ENCODE data around the gene GIMAP4.

The GIMAP4 gene

DNA sequence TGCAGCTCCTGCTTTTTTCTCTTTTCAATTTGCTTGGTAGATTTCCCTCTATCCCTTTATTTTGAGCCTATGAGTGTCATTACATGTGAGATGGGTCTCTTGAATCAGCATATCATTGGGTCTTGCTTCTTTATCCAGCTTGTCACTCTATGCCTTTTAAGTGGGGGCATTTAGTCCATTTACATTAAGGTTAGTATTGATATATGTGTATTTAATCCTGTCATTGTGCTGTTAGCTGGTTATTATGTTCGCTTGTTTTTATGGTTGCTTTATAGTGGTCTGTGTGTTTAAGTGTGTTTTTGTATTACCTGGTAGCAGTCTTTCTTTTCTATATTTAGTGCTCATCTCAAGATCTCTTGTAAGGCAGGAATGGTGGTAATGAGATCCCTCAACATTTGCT, 35.5 kb upstream of the GIMAP4 start:
- ATAC-seq (ENCODE audit: low read depth) = no peak
- DNase-seq (ENCODE audit: low spot score) = no peak

DNA sequence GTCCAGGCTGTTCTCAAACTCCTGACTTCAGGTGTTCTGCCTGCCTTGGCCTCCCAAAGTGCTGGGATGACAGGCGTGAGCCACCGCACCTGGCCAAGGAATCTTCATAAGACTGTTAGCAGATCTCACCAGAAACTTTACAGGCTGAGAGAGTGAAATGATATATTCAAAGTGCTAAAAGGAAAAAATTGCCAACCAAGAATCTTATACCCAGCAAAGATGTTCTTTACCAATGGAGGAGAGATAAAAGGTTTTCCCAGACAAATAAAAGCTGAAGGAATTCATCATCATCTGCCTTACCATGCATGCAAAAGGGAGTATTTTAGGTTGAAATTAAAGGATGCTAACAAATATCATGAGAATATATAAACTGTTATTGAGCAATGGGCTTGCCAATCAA, 28.9 kb upstream of the GIMAP4 start:
- Histone ChIP-seq H3K36me3 (ENCODE audit: low read depth) (no peaks in the 10 kb centered on the region), H3K27ac (ENCODE audit: poor library complexity, severe bottlenecking) (no peak overlapping the region), H3K4me3 (ENCODE audit: severe bottlenecking) (no peak overlapping the region), H3K9me3 (ENCODE audit: severe bottlenecking) (peaks cover 2% of the 10 kb centered on the region), H3K27me3 (ENCODE audit: insufficient read depth, poor library complexity, severe bottlenecking) (no peaks in the 10 kb centered on the region), H3K4me1 (ENCODE audit: insufficient read depth, poor library complexity, severe bottlenecking) (no peaks in the 10 kb centered on the region)
- TF ChIP-seq, protein P1, sequence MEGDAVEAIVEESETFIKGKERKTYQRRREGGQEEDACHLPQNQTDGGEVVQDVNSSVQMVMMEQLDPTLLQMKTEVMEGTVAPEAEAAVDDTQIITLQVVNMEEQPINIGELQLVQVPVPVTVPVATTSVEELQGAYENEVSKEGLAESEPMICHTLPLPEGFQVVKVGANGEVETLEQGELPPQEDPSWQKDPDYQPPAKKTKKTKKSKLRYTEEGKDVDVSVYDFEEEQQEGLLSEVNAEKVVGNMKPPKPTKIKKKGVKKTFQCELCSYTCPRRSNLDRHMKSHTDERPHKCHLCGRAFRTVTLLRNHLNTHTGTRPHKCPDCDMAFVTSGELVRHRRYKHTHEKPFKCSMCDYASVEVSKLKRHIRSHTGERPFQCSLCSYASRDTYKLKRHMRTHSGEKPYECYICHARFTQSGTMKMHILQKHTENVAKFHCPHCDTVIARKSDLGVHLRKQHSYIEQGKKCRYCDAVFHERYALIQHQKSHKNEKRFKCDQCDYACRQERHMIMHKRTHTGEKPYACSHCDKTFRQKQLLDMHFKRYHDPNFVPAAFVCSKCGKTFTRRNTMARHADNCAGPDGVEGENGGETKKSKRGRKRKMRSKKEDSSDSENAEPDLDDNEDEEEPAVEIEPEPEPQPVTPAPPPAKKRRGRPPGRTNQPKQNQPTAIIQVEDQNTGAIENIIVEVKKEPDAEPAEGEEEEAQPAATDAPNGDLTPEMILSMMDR (IDR thresholded peaks at IDR 0.05; ENCODE audit: poor library complexity, severe bottlenecking) = no peak
- DNase-seq (ENCODE audit: low spot score) (no peak), ATAC-seq (ENCODE audit: low read depth) (no peak)

More for the DNA sequence above, 35.5 kb upstream of the GIMAP4 start:
- H3K27ac ChIP-seq (ENCODE audit: poor library complexity, severe bottlenecking) = no peak overlapping the region
- H3K4me1 ChIP-seq (ENCODE audit: insufficient read depth, poor library complexity, severe bottlenecking) = no peaks in the 10 kb centered on the region
- H3K4me3 ChIP-seq (ENCODE audit: severe bottlenecking) = no peak overlapping the region
- no peaks in the 10 kb centered on the region for H3K9me3 ChIP-seq (ENCODE audit: severe bottlenecking)
- H3K27me3 ChIP-seq (ENCODE audit: insufficient read depth, poor library complexity, severe bottlenecking) = no peaks in the 10 kb centered on the region
- TF ChIP-seq, protein P1 (IDR thresholded peaks at IDR 0.05; ENCODE audit: poor library complexity, severe bottlenecking) = no peak
- H3K36me3 ChIP-seq (ENCODE audit: low read depth) = no peaks in the 10 kb centered on the region

DNA sequence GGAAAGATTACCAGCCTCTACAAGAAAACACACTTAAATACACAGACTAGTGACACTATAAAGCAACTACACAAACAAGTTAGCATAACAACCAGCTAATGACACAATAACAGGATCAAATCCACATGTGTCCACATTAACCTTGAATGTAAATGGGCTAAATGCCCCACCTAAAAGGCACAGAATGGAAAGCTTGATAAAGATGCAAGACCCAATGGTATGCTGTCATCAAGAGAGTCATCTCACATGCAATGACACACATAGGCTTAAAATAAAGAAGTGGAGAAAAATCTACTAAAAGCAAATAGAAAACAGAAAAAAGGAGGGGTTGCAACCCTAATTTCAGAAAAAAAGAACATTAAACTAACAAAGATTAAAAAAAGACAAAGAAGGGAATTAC, 14.0 kb upstream of the GIMAP4 start:
- Histone ChIP-seq H3K27me3 (ENCODE audit: insufficient read depth, poor library complexity, severe bottlenecking) (no peaks in the 10 kb centered on the region), H3K27ac (ENCODE audit: poor library complexity, severe bottlenecking) (no peak overlapping the region), H3K9me3 (ENCODE audit: severe bottlenecking) (no peaks in the 10 kb centered on the region), H3K4me3 (ENCODE audit: severe bottlenecking) (no peak overlapping the region), H3K36me3 (ENCODE audit: low read depth) (no peaks in the 10 kb centered on the region), H3K4me1 (ENCODE audit: insufficient read depth, poor library complexity, severe bottlenecking) (no peaks in the 10 kb centered on the region)
- TF ChIP-seq, protein P1 (IDR thresholded peaks at IDR 0.05; ENCODE audit: poor library complexity, severe bottlenecking) = no peak
- DNase-seq (ENCODE audit: low spot score) (no peak), ATAC-seq (ENCODE audit: low read depth) (no peak)

DNA sequence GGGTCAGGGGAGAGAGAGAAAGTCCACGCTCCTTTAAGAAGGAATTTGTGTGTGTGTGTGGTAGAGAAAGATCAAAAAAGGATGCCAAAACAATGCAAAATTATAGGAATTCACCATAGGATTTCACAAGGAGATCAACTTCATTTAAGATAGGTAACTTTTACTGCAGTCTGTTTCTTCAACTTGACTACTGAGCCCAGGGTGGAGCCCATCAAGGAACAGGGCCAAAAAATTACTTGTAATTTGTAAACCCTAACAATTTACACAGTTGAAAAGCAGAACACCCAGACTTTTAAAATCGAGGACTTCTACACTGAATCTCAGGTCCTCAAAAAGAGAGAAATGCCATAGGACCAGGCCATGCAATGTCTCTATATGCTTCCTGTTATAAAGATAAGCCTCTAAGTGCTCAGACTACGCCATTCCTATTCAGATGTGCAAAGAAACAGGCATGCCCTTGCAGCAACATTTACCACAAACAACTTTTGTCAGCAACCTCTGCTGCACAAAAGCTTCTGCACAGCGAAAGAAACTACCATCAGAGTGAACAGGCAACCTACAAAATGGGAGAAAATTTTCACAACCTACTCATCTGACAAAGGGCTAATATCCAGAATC, 10.6 kb upstream of the GIMAP4 start:
- Histone ChIP-seq H3K27me3 (ENCODE audit: insufficient read depth, poor library complexity, severe bottlenecking) (no peaks in the 10 kb centered on the region), H3K36me3 (ENCODE audit: low read depth) (no peaks in the 10 kb centered on the region), H3K27ac (ENCODE audit: poor library complexity, severe bottlenecking) (no peak overlapping the region), H3K9me3 (ENCODE audit: severe bottlenecking) (no peaks in the 10 kb centered on the region), H3K4me3 (ENCODE audit: severe bottlenecking) (no peak overlapping the region), H3K4me1 (ENCODE audit: insufficient read depth, poor library complexity, severe bottlenecking) (no peaks in the 10 kb centered on the region)
- DNase-seq (ENCODE audit: low spot score) (no peak), ATAC-seq (ENCODE audit: low read depth) (no peak)
- TF ChIP-seq, protein P1 (IDR thresholded peaks at IDR 0.05; ENCODE audit: poor library complexity, severe bottlenecking) = no peak

DNA sequence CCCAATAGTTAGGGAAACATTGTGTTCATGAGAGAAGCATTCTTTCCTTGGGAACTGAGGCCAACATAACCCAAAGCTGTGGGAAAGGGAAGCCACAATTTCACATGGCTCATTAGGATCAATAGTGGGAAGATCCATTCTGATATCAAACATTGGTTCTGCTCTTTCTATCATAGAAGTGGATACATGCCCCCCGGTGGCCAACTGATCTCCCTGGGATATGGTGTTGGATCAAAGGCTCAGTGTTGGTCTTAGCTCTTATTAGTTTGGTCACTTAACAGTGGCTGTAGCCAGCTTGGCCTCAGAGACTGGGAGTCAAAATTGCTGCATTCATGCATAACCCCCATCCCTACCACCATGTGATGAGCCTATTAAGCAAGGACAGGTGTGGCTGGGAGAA, 6.7 kb upstream of the GIMAP4 start:
- H3K4me3 ChIP-seq (ENCODE audit: severe bottlenecking) = no peak overlapping the region
- TF ChIP-seq, protein P1 (IDR thresholded peaks at IDR 0.05; ENCODE audit: poor library complexity, severe bottlenecking) = no peak
- DNase-seq (ENCODE audit: low spot score) (no peak), ATAC-seq (ENCODE audit: low read depth) (no peak)
- no peaks in the 10 kb centered on the region for H3K9me3 ChIP-seq (ENCODE audit: severe bottlenecking)
- H3K27me3 ChIP-seq (ENCODE audit: insufficient read depth, poor library complexity, severe bottlenecking) = no peaks in the 10 kb centered on the region
- H3K4me1 ChIP-seq (ENCODE audit: insufficient read depth, poor library complexity, severe bottlenecking) = no peaks in the 10 kb centered on the region
- no peaks in the 10 kb centered on the region for H3K36me3 ChIP-seq (ENCODE audit: low read depth)
- H3K27ac ChIP-seq (ENCODE audit: poor library complexity, severe bottlenecking) = no peak overlapping the region

Measured in RWPE2 (cell line).